ENCODE results near the gene ZNF518B.
"Not testable (repeated sequence)": the region's sequence is repeated elsewhere in the genome, so short reads cannot be mapped to it uniquely, and the experiment has no call there.

ZNF518B gene

GRCh38 chr4:10427680-10428079 lies 29.5 kb downstream of the ZNF518B start:
- H3K4me1 Mint-ChIP-seq (ENCODE audit: low read depth); H3K27ac Mint-ChIP-seq; H3K4me3 Mint-ChIP-seq; H3K36me3 Mint-ChIP-seq (ENCODE audit: low read depth); H3K27me3 Mint-ChIP-seq: not testable (repeated sequence)
- peaks cover 26% of the 10 kb centered on the region for H3K9me3 Mint-ChIP-seq

GRCh38 chr4:10421344-10422055 lies 35.7 kb downstream of the ZNF518B start:
- Mint-ChIP-seq H3K36me3 (ENCODE audit: low read depth) (no peaks in the 10 kb centered on the region), H3K9me3 (peaks cover 19% of the 10 kb centered on the region), H3K4me3 (no peak overlapping the region), H3K27ac (no peak overlapping the region), H3K27me3 (no peaks in the 10 kb centered on the region), H3K4me1 (ENCODE audit: low read depth) (peaks cover 14% of the 10 kb centered on the region)

GRCh38 chr4:10417740-10418139 lies 39.5 kb downstream of the ZNF518B start:
- Mint-ChIP-seq H3K27me3 (no peaks in the 10 kb centered on the region), H3K4me3 (no peak overlapping the region), H3K36me3 (ENCODE audit: low read depth) (no peaks in the 10 kb centered on the region), H3K9me3 (no peaks in the 10 kb centered on the region), H3K4me1 (ENCODE audit: low read depth) (peaks cover 22% of the 10 kb centered on the region), H3K27ac (no peak overlapping the region)

- peaks cover 20% of the 10 kb centered on the region for H3K4me1 Mint-ChIP-seq (ENCODE audit: low read depth)
- H3K27ac Mint-ChIP-seq, result no peak overlapping the region
- H3K36me3 Mint-ChIP-seq (ENCODE audit: low read depth), result no peaks in the 10 kb centered on the region
- H3K9me3 Mint-ChIP-seq, result no peaks in the 10 kb centered on the region
- H3K4me3 Mint-ChIP-seq, result no peak overlapping the region
- no peaks in the 10 kb centered on the region for H3K27me3 Mint-ChIP-seq
Observed at GRCh38 chr4:10416441-10416840, 40.8 kb downstream of the ZNF518B start.

GRCh38 chr4:10413177-10413576 lies 44.0 kb downstream of the ZNF518B start:
- H3K4me3 Mint-ChIP-seq, result no peak overlapping the region
- no peaks in the 10 kb centered on the region for H3K27me3 Mint-ChIP-seq
- H3K4me1 Mint-ChIP-seq (ENCODE audit: low read depth), result peaks cover 20% of the 10 kb centered on the region
- no peak overlapping the region for H3K27ac Mint-ChIP-seq
- H3K9me3 Mint-ChIP-seq, result no peaks in the 10 kb centered on the region
- no peaks in the 10 kb centered on the region for H3K36me3 Mint-ChIP-seq (ENCODE audit: low read depth)

- Mint-ChIP-seq H3K27me3 (no peaks in the 10 kb centered on the region), H3K4me1 (ENCODE audit: low read depth) (no peaks in the 10 kb centered on the region), H3K9me3 (no peaks in the 10 kb centered on the region), H3K27ac (no peak overlapping the region), H3K4me3 (no peak overlapping the region), H3K36me3 (ENCODE audit: low read depth) (no peaks in the 10 kb centered on the region)
Observed at GRCh38 chr4:10405672-10406071, 51.6 kb downstream of the ZNF518B start.

- H3K36me3 Mint-ChIP-seq (ENCODE audit: low read depth), result no peaks in the 10 kb centered on the region
- H3K9me3 Mint-ChIP-seq, result no peaks in the 10 kb centered on the region
- H3K27ac Mint-ChIP-seq, result no peak overlapping the region
- H3K4me3 Mint-ChIP-seq, result no peak overlapping the region
- no peaks in the 10 kb centered on the region for H3K27me3 Mint-ChIP-seq
- no peaks in the 10 kb centered on the region for H3K4me1 Mint-ChIP-seq (ENCODE audit: low read depth)
Observed at GRCh38 chr4:10403633-10404445, 53.4 kb downstream of the ZNF518B start.

- Mint-ChIP-seq H3K9me3 (peaks cover 3% of the 10 kb centered on the region), H3K27ac (no peak overlapping the region), H3K4me1 (ENCODE audit: low read depth) (no peaks in the 10 kb centered on the region), H3K4me3 (no peak overlapping the region), H3K36me3 (ENCODE audit: low read depth) (no peaks in the 10 kb centered on the region), H3K27me3 (peaks cover 3% of the 10 kb centered on the region)
Observed at GRCh38 chr4:10395971-10396580, 61.1 kb downstream of the ZNF518B start.
